CD4-positive, alpha-beta T cell (primary cell): Measurements from ENCODE around the gene SLC20A1. TPM values are rescaled to one million over a fixed set of nuclear protein-coding genes. Genes with fewer than 3 reads are reported as not detected.
A peak's percentile ranks its signal among the peaks of the same experiment; 100 is the strongest.

Experiments used
- ATAC-seq: fragments of 200-7000 bp; cut with Tn5 transposase; one replicate; pipeline ENCODE4 v1.10.0; 2022; ENCODE audit warnings: mild to moderate bottlenecking; ENCODE audit not compliant: poor library complexity
- CTCF ChIA-PET: fragments of 350-600 bp; sonication (Branson Sonifier 250); formaldehyde crosslinking; loops from one replicate; lab custom pipeline; 2021; ENCODE audit warnings: antibody characterized with exemption, inconsistent platforms; lab: Charles Lee
- POLR2A ChIA-PET: fragments of 350-600 bp; sonication (Branson Sonifier 250); formaldehyde crosslinking; loops from one replicate; lab custom pipeline; 2021; ENCODE audit warnings: antibody characterized with exemption, inconsistent platforms; lab: Charles Lee
- DNase-seq, 14 experiments: peaks; one replicate each; pipeline ENCODE4 v3.0.0-alpha.2; 2013 to 2020; ENCODE audit warnings: mixed read lengths in 2 of 14
- H3K27ac ChIP-seq, 2 donors: one replicate each; pipeline versions ENCODE4 v1.5.1 to v1.7.0; 2013; ENCODE audit warnings: low read length in 2 of 2, low read depth in 1 of 2, mild to moderate bottlenecking in 1 of 2
- H3K27me3 ChIP-seq, 2 experiments: 1 replicate in 1 of 2; 2 replicates in 1 of 2; pipeline versions ENCODE4 v1.6.1 to v1.7.0; 2013; ENCODE audit warnings: low read length in 2 of 2, control low read depth in 1 of 2, mild to moderate bottlenecking in 1 of 2, moderate library complexity in 1 of 2; ENCODE audit not compliant: insufficient read depth in 2 of 2, control insufficient read depth in 1 of 2
- H3K36me3 ChIP-seq: one replicate; pipeline ENCODE4 v1.6.1; 2013; ENCODE audit warnings: low read length, control low read depth; ENCODE audit not compliant: insufficient read depth
- H3K4me1 ChIP-seq: one replicate; pipeline ENCODE4 v1.6.1; 2013; ENCODE audit warnings: low read length, control low read depth; ENCODE audit not compliant: insufficient read depth
- H3K4me3 ChIP-seq: one replicate; pipeline ENCODE4 v1.5.1; 2013; ENCODE audit warnings: mild to moderate bottlenecking, low read length, moderate library complexity
- H3K9me3 ChIP-seq, 2 experiments: 1 replicate in 1 of 2; 2 replicates in 1 of 2; pipeline versions ENCODE4 v1.6.1 to v1.7.0; 2013; ENCODE audit warnings: low read length in 2 of 2, mild to moderate bottlenecking in 2 of 2, control low read depth in 1 of 2, moderate library complexity in 1 of 2; ENCODE audit not compliant: control insufficient read depth in 1 of 2, insufficient read depth in 1 of 2
- H3K27ac Mint-ChIP-seq: one replicate; pipeline ENCODE4 v1.8.0; 2020; ENCODE audit warnings: mixed read lengths
- H3K27me3 Mint-ChIP-seq: one replicate; pipeline ENCODE4 v1.8.0; 2021; ENCODE audit warnings: mixed read lengths
- H3K36me3 Mint-ChIP-seq: one replicate; pipeline ENCODE4 v1.8.0; 2021; ENCODE audit warnings: low read depth, mixed read lengths
- H3K4me1 Mint-ChIP-seq: one replicate; pipeline ENCODE4 v1.8.0; 2021; ENCODE audit warnings: low read depth, mixed read lengths
- H3K4me3 Mint-ChIP-seq: one replicate; pipeline ENCODE4 v1.8.0; 2020; ENCODE audit warnings: mild to moderate bottlenecking, mixed read lengths
- H3K9me3 Mint-ChIP-seq: one replicate; pipeline ENCODE4 v1.8.0; 2020; ENCODE audit warnings: mixed read lengths
- CTCF ChIP-seq: fragments of 200-600 bp; IDR thresholded peaks from one replicate; pipeline ENCODE4 v1.8.0; 2022; ENCODE audit warnings: antibody characterized with exemption, mild to moderate bottlenecking
- intact Hi-C, 2 experiments: fragments of 100-400 bp; cut with DNase I in 1 of 2; cut with micrococcal nuclease in 1 of 2; formaldehyde crosslinking; loops; one replicate each; pipeline versions ENCODE4 v1.15.1 to v1.9.0; 2023 to 2025; cut with DNase I, micrococcal nuclease
- polyA plus RNA-seq, 2 donors: library from polyadenylated mRNA; unstranded; fragments of 120-200 nt; gene quantifications; one replicate each; pipeline ENCODE4 v1.2.1, GENCODE V29; 2013
- total RNA-seq, 174 experiments: library from RNA in 2 of 174; stranded (reverse) in 2 of 174; gene quantifications; one replicate each; pipeline ENCODE4 v1.2.3 and lab custom pipeline; 2021 to 2026

SLC20A1 gene
- 100 to 1,000 TPM; 130 to 139 TPM for total RNA-seq
- polyA plus RNA-seq (2013, experiment 1 of 2) = 46.1 TPM
- polyA plus RNA-seq (2013, experiment 2 of 2) = 62.9 TPM
- total RNA-seq (lab: John Stamatoyannopoulos, UW) = 71.1 to 292 (median 131) reads per million in 172 experiments

GRCh38 chr2:112645310-112646101, at the start of gene SLC20A1:
SLC20A1 (plus strand) TSS chr2:112645939; CDS start chr2:112646829, 890 bp downstream.
- H3K27me3 Mint-ChIP-seq = no peaks in the 10 kb centered on the region
- ATAC-seq (peak; percentile 89), DNase-seq (peak; percentile 93 to 100 (median 98))
- peaks cover 54% of the 10 kb centered on the region for H3K4me1 Mint-ChIP-seq
- H3K4me3 ChIP-seq = peak within 1 kb of the TSS; percentile 81
- H3K27ac Mint-ChIP-seq = peak within 1 kb of the TSS; percentile 85
- peaks cover 30% of the 10 kb centered on the region for H3K36me3 ChIP-seq
- peak; percentile 10 for TF ChIP-seq CTCF
- ChIA-PET POLR2A (interaction anchor here (0.6 to 5.0 kb wide), 15 partner anchors 9 to 591 kb away, joined by 3 to 239 read pairs (median 4); partner anchors contain the start of genes CHCHD5 and POLR1B), CTCF (interaction anchor here (0.6 to 4.2 kb wide), 9 partner anchors 11 to 81 kb away, joined by 3 to 36 read pairs (median 10); no protein-coding TSS in a partner anchor)
- H3K4me1 ChIP-seq = peaks cover 47% of the 10 kb centered on the region
- intact Hi-C loops = loop anchor here (1.0 to 5.0 kb wide), 5 partner anchors 14 to 163 kb away; partner anchors contain the start of genes POLR1B (in 1 of the 2) and TTL (in 1 of the 2)
- peak within 1 kb of the TSS; percentile 93 for H3K4me3 Mint-ChIP-seq
- no peaks in the 10 kb centered on the region for H3K27me3 ChIP-seq
- H3K27ac ChIP-seq = peak within 1 kb of the TSS; percentile 79 to 85
- H3K9me3 ChIP-seq = no peaks in the 10 kb centered on the region
- H3K9me3 Mint-ChIP-seq = no peaks in the 10 kb centered on the region
- H3K36me3 Mint-ChIP-seq = peaks cover 37% of the 10 kb centered on the region

GRCh38 chr2:112597537-112598322, 48.0 kb upstream of the SLC20A1 start:
- no peak for ATAC-seq
- Mint-ChIP-seq H3K27ac (no peak overlapping the region), H3K4me3 (no peak overlapping the region), H3K9me3 (no peaks in the 10 kb centered on the region), H3K27me3 (no peaks in the 10 kb centered on the region), H3K36me3 (peaks cover 12% of the 10 kb centered on the region), H3K4me1 (peaks cover 5% of the 10 kb centered on the region)
- Histone ChIP-seq H3K9me3 (no peaks in the 10 kb centered on the region), H3K36me3 (peaks cover 3% of the 10 kb centered on the region), H3K27ac (no peak overlapping the region), H3K27me3 (no peaks in the 10 kb centered on the region), H3K4me3 (no peak overlapping the region), H3K4me1 (peaks cover 4% of the 10 kb centered on the region)
- ChIA-PET CTCF (interaction anchor here (1.0 kb wide), 2 partner anchors 129 kb away, joined by 3 read pairs; no protein-coding TSS in a partner anchor), POLR2A (no interaction called here)
- no peak for TF ChIP-seq CTCF
- no peak for DNase-seq
- intact Hi-C loops = no loop called here

GRCh38 chr2:112600634-112601033, 45.1 kb upstream of the SLC20A1 start:
- Mint-ChIP-seq H3K4me3 (no peak overlapping the region), H3K4me1 (peaks cover 5% of the 10 kb centered on the region), H3K27ac (no peak overlapping the region), H3K27me3 (no peaks in the 10 kb centered on the region), H3K9me3 (no peaks in the 10 kb centered on the region), H3K36me3 (no peaks in the 10 kb centered on the region)
- no peak for TF ChIP-seq CTCF
- Histone ChIP-seq H3K9me3 (no peaks in the 10 kb centered on the region), H3K27me3 (no peaks in the 10 kb centered on the region), H3K36me3 (no peaks in the 10 kb centered on the region), H3K27ac (no peak overlapping the region), H3K4me3 (no peak overlapping the region), H3K4me1 (peaks cover 4% of the 10 kb centered on the region)
- ChIA-PET POLR2A (no interaction called here), CTCF (interaction anchor here (0.6 to 5.7 kb wide), 21 partner anchors 8 to 150 kb away, joined by 3 to 60 read pairs (median 4); partner anchors contain the start of gene SLC20A1)
- ATAC-seq (no peak), DNase-seq (no peak)
- intact Hi-C loops = loop anchor here (1.0 to 2.0 kb wide), 4 partner anchors 26 to 359 kb away; no protein-coding TSS in a partner anchor
